GM12878 (cell line): ENCODE data around the gene CSTA. TPM values are rescaled to one million over a fixed set of nuclear protein-coding genes. Genes with fewer than 3 reads are reported as not detected.

Source experiments
- ASH2L ChIP-seq: fragments of 300-600, 200-600 bp; sonication (generic); IDR thresholded peaks from 2 replicates; pipeline ENCODE4 v1.6.1; 2017; ENCODE audit warnings: low read depth, mild to moderate bottlenecking, borderline replicate concordance
- BHLHE40 ChIP-seq, 2 experiments: fragments of 450-650 bp in 1 of 2; IDR thresholded peaks; 2 replicates each; pipeline ENCODE4 v1.6.1; 2011 to 2017; ENCODE audit warnings: low read depth in 2 of 2, borderline replicate concordance in 1 of 2, improper control_type of control experiment in 1 of 2, low read length in 1 of 2, mild to moderate bottlenecking in 1 of 2
- CBFB ChIP-seq: IDR thresholded peaks from 2 replicates; pipeline ENCODE4 v1.6.1; 2016; ENCODE audit warnings: antibody characterized with exemption, low read depth
- CREM ChIP-seq: IDR thresholded peaks from 2 replicates; pipeline ENCODE4 v1.6.1; 2014; ENCODE audit warnings: antibody characterized with exemption, low read depth
- FOS ChIP-seq: IDR thresholded peaks from 3 replicates; pipeline ENCODE4 v1.6.1; 2011; ENCODE audit warnings: borderline replicate concordance; ENCODE audit not compliant: insufficient read length; ENCODE audit errors: extremely low read depth
- FOXK2 ChIP-seq: fragments of 450-650 bp; IDR thresholded peaks from 2 replicates; pipeline ENCODE4 v1.6.1; 2017; ENCODE audit warnings: mild to moderate bottlenecking, moderate library complexity
- GABPA ChIP-seq: IDR thresholded peaks from 2 replicates; pipeline ENCODE4 v1.6.1; 2014; ENCODE audit warnings: antibody characterized with exemption, low read depth, mild to moderate bottlenecking, inconsistent platforms
- IKZF2 ChIP-seq, 2 experiments: fragments of 450-650 bp; IDR thresholded peaks; 2 replicates each; pipeline ENCODE4 v1.6.1; 2017; ENCODE audit warnings: mild to moderate bottlenecking in 2 of 2, moderate library complexity in 2 of 2
- JUND ChIP-seq: IDR thresholded peaks from 2 replicates; pipeline ENCODE4 v1.6.1; 2012; ENCODE audit warnings: low read depth, mild to moderate bottlenecking, low read length, improper control_type of control experiment, moderate library complexity
- KLF5 ChIP-seq: fragments of 450-650 bp; IDR thresholded peaks from 2 replicates; pipeline ENCODE4 v1.6.1; 2014; ENCODE audit warnings: mild to moderate bottlenecking; ENCODE audit not compliant: partially characterized antibody
- MLLT1 ChIP-seq: fragments of 450-650 bp; IDR thresholded peaks from 2 replicates; pipeline ENCODE4 v1.6.1; 2016; ENCODE audit warnings: mild to moderate bottlenecking
- POU2F2 ChIP-seq: IDR thresholded peaks from 3 replicates; pipeline ENCODE4 v1.6.1; 2011; ENCODE audit warnings: low read depth, mild to moderate bottlenecking, low read length, borderline replicate concordance
- RCOR1 ChIP-seq: conservative IDR thresholded peaks from 2 replicates; pipeline ENCODE4 v1.6.1; 2012; ENCODE audit warnings: low read depth, low read length, improper control_type of control experiment
- SREBF1 ChIP-seq: IDR thresholded peaks from 2 replicates; pipeline ENCODE4 v1.6.1; 2012; ENCODE audit warnings: mild to moderate bottlenecking, low read length
- YY1 ChIP-seq: IDR thresholded peaks from 2 replicates; pipeline ENCODE4 v1.6.1; 2011; ENCODE audit warnings: low read depth, mild to moderate bottlenecking, low read length
- ZNF207 ChIP-seq: fragments of 450-650 bp; IDR thresholded peaks from 2 replicates; pipeline ENCODE4 v1.6.1; 2014; ENCODE audit warnings: antibody characterized with exemption, mild to moderate bottlenecking, borderline replicate concordance
- ZNF217 ChIP-seq: fragments of 450-650 bp; IDR thresholded peaks from 2 replicates; pipeline ENCODE4 v1.6.1; 2017; ENCODE audit warnings: antibody characterized with exemption, mild to moderate bottlenecking
- polyA plus RNA-seq, 11 experiments: library from polyadenylated mRNA; depleted of rRNA in 4 of 11; unstranded in 6 of 11; stranded (reverse) in 5 of 11; fragments of >200 nt; fragmentation: Nextera tagmentation in 4 of 11; fragmentation: Illumina TruSeq in 1 of 11; extraction: Ambion mirVana in 4 of 11; extraction: Trizol in 1 of 11; gene quantifications; 1 replicate in 1 of 11; 2 replicates in 10 of 11; pipeline versions ENCODE4 v1.2.1 to v1.2.3, GENCODE V29; 2011 to 2016; ENCODE audit warnings: inconsistent platforms in 2 of 11, missing spikeins in 2 of 11, low read depth in 1 of 11
- total RNA-seq, 4 experiments: library from RNA; depleted of rRNA in 3 of 4; stranded (reverse); fragments of >200 nt in 3 of 4; fragmentation: Illumina TruSeq in 1 of 4; extraction: Trizol in 1 of 4; gene quantifications; 2 replicates each; pipeline versions ENCODE4 v1.2.1 to v1.2.3, GENCODE V29; 2013 to 2021
- TF ChIP-seq, protein P1 (sequence below): IDR thresholded peaks from 2 replicates; pipeline ENCODE4 v1.6.1; 2011; ENCODE audit warnings: low read depth, mild to moderate bottlenecking, low read length, moderate library complexity, borderline replicate concordance; ENCODE audit errors: extremely low read depth

Gene CSTA
- total and polyA plus RNA-seq, 10 of the 15 experiments (the other 5 are each of a cell fraction or from before 2014, with no cell fraction given): 1.8 to 6.7 (median 3.4) TPM

DNA sequence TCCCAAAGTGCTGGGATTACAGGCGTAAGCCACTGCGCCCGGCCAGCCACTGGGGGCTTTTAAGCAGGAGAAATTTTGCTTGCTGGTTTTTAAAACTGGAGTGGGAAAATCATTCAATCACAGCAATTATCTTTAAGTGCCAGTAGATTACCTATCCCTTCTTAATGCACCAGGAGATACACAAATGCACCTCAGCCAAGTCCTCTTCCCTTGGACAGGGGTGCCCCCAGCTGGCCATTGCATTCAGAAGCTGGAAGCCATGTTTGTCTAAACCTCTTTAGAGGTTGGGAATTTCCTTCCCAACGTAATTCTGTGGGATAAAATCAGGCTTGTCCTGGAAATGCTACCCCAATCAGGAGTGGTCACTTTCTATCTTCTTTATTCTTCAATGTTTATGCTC lies 31.4 kb downstream of the CSTA start (continued):
- TF ChIP-seq ZNF217 (no peak), CREM (no peak), POU2F2 (peak; percentile 26; the same call in 1 of the 3 replicates), FOS (no peak), BHLHE40 (IDR thresholded peaks at IDR 0.05; ENCODE audit: borderline replicate concordance in 1 of 2, low read depth in 2 of 2, low read length in 1 of 2) (no peak), RCOR1 (no peak), JUND (no peak), CBFB (no peak), GABPA (no peak), SREBF1 (no peak), ASH2L (no peak), IKZF2 (IDR thresholded peaks at IDR 0.05) (0 out of 4 replicates have a peak, but pooled peaks of 1 of the 2 experiments have one; percentile 10), MLLT1 (0 out of 2 replicates have a peak, but pooled peaks have one; percentile 20), YY1 (peak; percentile 95), ZNF207 (no peak), FOXK2 (no peak), KLF5 (no peak)
- TF ChIP-seq, protein P1, sequence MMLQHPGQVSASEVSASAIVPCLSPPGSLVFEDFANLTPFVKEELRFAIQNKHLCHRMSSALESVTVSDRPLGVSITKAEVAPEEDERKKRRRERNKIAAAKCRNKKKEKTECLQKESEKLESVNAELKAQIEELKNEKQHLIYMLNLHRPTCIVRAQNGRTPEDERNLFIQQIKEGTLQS: no peak
